SK-N-SH treated with all-trans-retinoic acid at 6 μM for 48 hours (cell line): ENCODE measurements around the gene PRAMEF11.

Source experiments
- TOX ChIP-seq: fragments of 250-450 bp; sonication (Bioruptor Pico); IDR thresholded peaks from 2 replicates; pipeline ENCODE4 v1.8.0; 2021; ENCODE audit warnings: mild to moderate bottlenecking, moderate library complexity, borderline replicate concordance
- TF ChIP-seq, protein P1 (sequence below): fragments of 250-450 bp; sonication (Bioruptor Pico); IDR thresholded peaks from 2 replicates; pipeline ENCODE4 v1.8.0; 2020; ENCODE audit warnings: mild to moderate bottlenecking, moderate library complexity, borderline replicate concordance

DNA sequence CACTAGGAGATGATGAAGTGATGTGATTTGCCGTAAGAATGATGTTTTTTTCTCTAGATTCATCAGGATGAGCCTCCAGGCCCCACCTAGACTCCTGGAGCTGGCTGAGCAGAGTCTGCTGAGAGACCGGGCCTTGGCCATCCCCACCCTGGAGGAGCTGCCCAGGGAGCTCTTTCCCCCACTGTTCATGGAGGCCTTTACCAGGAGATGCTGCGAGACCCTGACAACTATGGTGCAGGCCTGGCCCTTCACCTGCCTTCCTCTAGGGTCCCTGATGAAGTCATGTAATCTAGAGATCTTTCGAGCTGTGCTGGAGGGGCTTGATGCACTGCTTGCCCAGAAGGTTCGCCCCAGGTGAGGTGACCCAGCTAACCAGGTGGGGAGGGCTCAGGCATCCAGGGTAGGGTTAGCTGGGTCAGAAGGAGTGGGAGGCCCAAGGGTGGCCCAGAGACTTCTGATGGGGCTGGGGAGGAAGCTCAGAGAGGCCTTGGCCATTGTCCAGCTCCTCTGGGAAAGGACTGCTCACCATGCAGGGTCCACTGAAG lies 56.3 kb downstream of the PRAMEF11 start:
- TF ChIP-seq TOX (CRISPR knock-in tag) = no peak
- TF ChIP-seq, protein P1, sequence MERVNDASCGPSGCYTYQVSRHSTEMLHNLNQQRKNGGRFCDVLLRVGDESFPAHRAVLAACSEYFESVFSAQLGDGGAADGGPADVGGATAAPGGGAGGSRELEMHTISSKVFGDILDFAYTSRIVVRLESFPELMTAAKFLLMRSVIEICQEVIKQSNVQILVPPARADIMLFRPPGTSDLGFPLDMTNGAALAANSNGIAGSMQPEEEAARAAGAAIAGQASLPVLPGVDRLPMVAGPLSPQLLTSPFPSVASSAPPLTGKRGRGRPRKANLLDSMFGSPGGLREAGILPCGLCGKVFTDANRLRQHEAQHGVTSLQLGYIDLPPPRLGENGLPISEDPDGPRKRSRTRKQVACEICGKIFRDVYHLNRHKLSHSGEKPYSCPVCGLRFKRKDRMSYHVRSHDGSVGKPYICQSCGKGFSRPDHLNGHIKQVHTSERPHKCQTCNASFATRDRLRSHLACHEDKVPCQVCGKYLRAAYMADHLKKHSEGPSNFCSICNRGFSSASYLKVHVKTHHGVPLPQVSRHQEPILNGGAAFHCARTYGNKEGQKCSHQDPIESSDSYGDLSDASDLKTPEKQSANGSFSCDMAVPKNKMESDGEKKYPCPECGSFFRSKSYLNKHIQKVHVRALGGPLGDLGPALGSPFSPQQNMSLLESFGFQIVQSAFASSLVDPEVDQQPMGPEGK (CRISPR knock-in tag) = no peak
